OCI-LY7 (cell line): ENCODE results near the gene XYLT1. TPM values are rescaled to one million over a fixed set of nuclear protein-coding genes. Genes with fewer than 3 reads are reported as not detected.

Experiments used
- BruUV-seq: library from RNA; stranded (reverse); fragments of 400-500 nt; replicated peaks from 2 replicates; lab custom pipeline; 2021; lab: Mats Ljungman, UMichigan
- CTCF ChIA-PET: fragments of 300-600 bp; sonication (Branson Sonifier 250); formaldehyde crosslinking; loops from one replicate; lab custom pipeline; 2022; ENCODE audit warnings: antibody characterized with exemption; ENCODE audit not compliant: unreplicated experiment; lab: Charles Lee
- POLR2A ChIA-PET: fragments of 300-600 bp; sonication (Branson Sonifier 250); formaldehyde crosslinking; loops from one replicate; lab custom pipeline; 2022; ENCODE audit warnings: antibody characterized with exemption; lab: Charles Lee
- DNase-seq: peaks from one replicate; pipeline ENCODE4 v3.0.0-alpha.2; 2015; ENCODE audit warnings: low spot score
- H2AFZ ChIP-seq: fragments of 200-600 bp; sonication (generic), shearing (Covaris generic); 2 replicates; pipeline ENCODE4 v1.6.1; 2014; ENCODE audit warnings: mild to moderate bottlenecking, antibody characterized with exemption, low read length, moderate library complexity
- H3K27ac ChIP-seq: fragments of 200-600 bp; sonication (generic); 2 replicates; pipeline ENCODE4 v1.5.1; 2014; ENCODE audit warnings: mixed run types, low read depth, mild to moderate bottlenecking, moderate library complexity, low read length, inconsistent platforms; ENCODE audit not compliant: poor library complexity, severe bottlenecking
- H3K36me3 ChIP-seq: fragments of 200-600 bp; sonication (generic); 2 replicates; pipeline ENCODE4 v1.6.1; 2014; ENCODE audit warnings: mild to moderate bottlenecking, antibody characterized with exemption, low read length, moderate library complexity, mixed read lengths; ENCODE audit not compliant: insufficient read depth
- H3K4me1 ChIP-seq: fragments of 200-600 bp; sonication (generic); 2 replicates; pipeline ENCODE4 v1.5.1; 2014; ENCODE audit warnings: mild to moderate bottlenecking, low read length; ENCODE audit not compliant: insufficient read depth, poor library complexity, severe bottlenecking
- H3K4me2 ChIP-seq: fragments of 200-600 bp; sonication (generic); 2 replicates; pipeline ENCODE4 v1.6.1; 2014; ENCODE audit warnings: mild to moderate bottlenecking, low read length
- H3K4me3 ChIP-seq: fragments of 200-600 bp; sonication (generic); 2 replicates; pipeline ENCODE4 v1.5.1; 2014; ENCODE audit warnings: mild to moderate bottlenecking, low read depth, low read length; ENCODE audit not compliant: poor library complexity, severe bottlenecking
- H3K79me2 ChIP-seq: fragments of 200-600 bp; sonication (generic); 2 replicates; pipeline ENCODE4 v1.6.1; 2016; ENCODE audit warnings: low read depth, mild to moderate bottlenecking, low read length, moderate library complexity, mixed read lengths; ENCODE audit not compliant: insufficient read depth
- H3K9me2 ChIP-seq: fragments of 200-600 bp; sonication (generic); 2 replicates; pipeline ENCODE4 v1.6.1; 2016; ENCODE audit warnings: mild to moderate bottlenecking, low read length, mixed read lengths; ENCODE audit not compliant: insufficient read depth
- H3K9me3 ChIP-seq: fragments of 200-600 bp; sonication (generic); 2 replicates; pipeline ENCODE4 v1.6.1; 2014; ENCODE audit warnings: mild to moderate bottlenecking, mixed run types, low read length, mixed read lengths
- H4K20me1 ChIP-seq: fragments of 200-600 bp; sonication (generic); 2 replicates; pipeline ENCODE4 v1.6.1; 2014; ENCODE audit warnings: mild to moderate bottlenecking, antibody characterized with exemption, low read length, moderate library complexity, mixed read lengths; ENCODE audit not compliant: insufficient read depth
- EZH2phosphoT487 ChIP-seq: fragments of 200-600 bp; sonication (generic); IDR thresholded peaks from 2 replicates; pipeline ENCODE4 v1.6.1; 2018; ENCODE audit warnings: low read depth, borderline replicate concordance, mild to moderate bottlenecking, mixed run types, antibody characterized with exemption, low read length, moderate library complexity, mixed read lengths
- intact Hi-C: fragments of 100-400 bp; cut with micrococcal nuclease; formaldehyde crosslinking; loops from one replicate; pipeline ENCODE4 v1.10.0; 2022; ENCODE audit not compliant: unreplicated experiment
- total RNA-seq, 2 experiments: library from RNA; depleted of rRNA in 1 of 2; stranded (reverse); fragments of >200 nt in 1 of 2; shearing (Covaris generic) in 1 of 2; gene quantifications; 2 replicates each; pipeline ENCODE4 v1.2.3, GENCODE V29; 2014 to 2022
- TF ChIP-seq, protein P1 (sequence below): fragments of 200-600 bp; sonication (generic); conservative IDR thresholded peaks from 2 replicates; pipeline ENCODE4 v1.5.1; 2014; ENCODE audit warnings: mild to moderate bottlenecking, antibody characterized with exemption, low read length, moderate library complexity, mixed read lengths

XYLT1 gene
- total RNA-seq, 2 experiments from 2014 or later: 36.3 to 50.0 TPM

GRCh38 chr16:17358846-17359245, 111.9 kb downstream of the XYLT1 start:
- DNase-seq: no peak
- POLR2A ChIA-PET: interaction anchor here (2.8 kb wide), 1 partner anchor 12 kb away, joined by 13 read pairs; no protein-coding TSS in a partner anchor
- Histone ChIP-seq H3K9me2 (no peaks in the 10 kb centered on the region), H3K4me1 (peaks cover 29% of the 10 kb centered on the region), H3K79me2 (no peaks in the 10 kb centered on the region), H3K27ac (no peak overlapping the region), H4K20me1 (no peaks in the 10 kb centered on the region), H3K4me2 (no peak overlapping the region), H3K4me3 (no peak overlapping the region), H2AFZ (no peak overlapping the region), H3K9me3 (no peaks in the 10 kb centered on the region), H3K36me3 (peaks cover 23% of the 10 kb centered on the region)
- no peak for TF ChIP-seq EZH2phosphoT487
- TF ChIP-seq, protein P1, sequence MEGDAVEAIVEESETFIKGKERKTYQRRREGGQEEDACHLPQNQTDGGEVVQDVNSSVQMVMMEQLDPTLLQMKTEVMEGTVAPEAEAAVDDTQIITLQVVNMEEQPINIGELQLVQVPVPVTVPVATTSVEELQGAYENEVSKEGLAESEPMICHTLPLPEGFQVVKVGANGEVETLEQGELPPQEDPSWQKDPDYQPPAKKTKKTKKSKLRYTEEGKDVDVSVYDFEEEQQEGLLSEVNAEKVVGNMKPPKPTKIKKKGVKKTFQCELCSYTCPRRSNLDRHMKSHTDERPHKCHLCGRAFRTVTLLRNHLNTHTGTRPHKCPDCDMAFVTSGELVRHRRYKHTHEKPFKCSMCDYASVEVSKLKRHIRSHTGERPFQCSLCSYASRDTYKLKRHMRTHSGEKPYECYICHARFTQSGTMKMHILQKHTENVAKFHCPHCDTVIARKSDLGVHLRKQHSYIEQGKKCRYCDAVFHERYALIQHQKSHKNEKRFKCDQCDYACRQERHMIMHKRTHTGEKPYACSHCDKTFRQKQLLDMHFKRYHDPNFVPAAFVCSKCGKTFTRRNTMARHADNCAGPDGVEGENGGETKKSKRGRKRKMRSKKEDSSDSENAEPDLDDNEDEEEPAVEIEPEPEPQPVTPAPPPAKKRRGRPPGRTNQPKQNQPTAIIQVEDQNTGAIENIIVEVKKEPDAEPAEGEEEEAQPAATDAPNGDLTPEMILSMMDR: no peak
- CTCF ChIA-PET: no interaction called here
- intact Hi-C loops: no loop called here
- no TSS peak for BruUV-seq

DNA sequence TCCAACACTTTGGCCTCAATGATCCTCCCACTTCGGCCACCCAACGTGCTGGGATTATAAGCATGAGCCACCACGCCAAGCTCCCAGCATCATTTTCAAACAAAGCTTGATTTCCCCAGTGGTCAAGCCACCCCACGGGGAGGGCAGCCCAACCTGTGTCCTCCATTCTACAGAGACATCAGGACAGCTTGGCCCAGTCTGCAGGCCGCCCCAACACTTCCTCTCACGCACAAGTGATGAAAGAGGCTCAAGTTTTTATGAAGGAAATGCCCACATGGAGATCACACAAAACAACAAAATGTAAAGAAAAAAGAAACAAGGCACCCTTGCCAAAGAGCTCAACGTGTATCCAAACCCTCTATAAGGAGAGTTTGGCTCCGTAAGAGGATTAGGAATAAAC, 112.4 kb downstream of the XYLT1 start:
- CTCF ChIA-PET: no interaction called here
- H3K9me2 ChIP-seq: no peaks in the 10 kb centered on the region
- POLR2A ChIA-PET: interaction anchor here (0.6 to 2.8 kb wide), 2 partner anchors 12 to 122 kb away, joined by 4 to 13 read pairs; no protein-coding TSS in a partner anchor
- peaks cover 23% of the 10 kb centered on the region for H3K36me3 ChIP-seq
- H3K4me1 ChIP-seq: peaks cover 29% of the 10 kb centered on the region
- H3K4me3 ChIP-seq: no peak overlapping the region
- no peaks in the 10 kb centered on the region for H3K9me3 ChIP-seq
- DNase-seq: no peak
- no peak overlapping the region for H3K27ac ChIP-seq
- TF ChIP-seq, protein P1: no peak
- TF ChIP-seq EZH2phosphoT487: no peak
- no peaks in the 10 kb centered on the region for H3K79me2 ChIP-seq
- no peak overlapping the region for H3K4me2 ChIP-seq
- no peak overlapping the region for H2AFZ ChIP-seq
- intact Hi-C loops: no loop called here
- no TSS peak for BruUV-seq
- H4K20me1 ChIP-seq: no peaks in the 10 kb centered on the region

DNA sequence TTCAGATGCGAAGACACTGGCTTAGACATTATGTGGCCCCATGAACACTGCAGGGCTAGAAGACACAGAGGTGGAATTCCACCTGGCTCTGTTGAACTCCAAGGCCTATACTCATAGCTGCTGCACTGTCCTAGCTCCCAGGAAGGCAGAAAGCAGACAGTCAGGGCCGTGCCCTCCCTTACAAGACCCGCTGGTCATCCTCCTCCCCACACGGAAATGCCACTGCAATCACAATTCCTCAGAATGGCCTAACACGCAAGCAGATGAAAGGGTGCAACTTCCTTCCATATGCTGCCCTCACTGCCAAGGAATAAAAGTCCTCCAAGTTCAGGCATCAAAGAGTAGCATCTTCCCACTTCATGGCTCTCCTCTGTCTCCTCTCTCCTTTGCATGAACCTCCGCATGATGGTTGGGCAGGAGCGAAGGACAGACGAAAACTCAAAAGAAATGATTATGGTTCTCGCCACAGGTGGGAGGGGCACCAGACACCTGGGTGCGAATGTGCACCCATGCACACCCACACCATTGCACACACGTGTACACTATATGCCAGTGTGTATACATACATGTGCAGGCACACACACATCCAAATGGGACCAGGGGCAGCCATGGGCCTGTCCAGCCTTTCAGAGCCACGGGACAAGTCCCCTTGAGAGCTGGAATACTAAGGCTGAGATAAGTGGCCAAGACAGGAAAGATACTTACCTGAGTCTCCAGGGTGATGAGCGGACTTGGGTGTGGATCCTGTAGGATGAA, 113.3 kb downstream of the XYLT1 start:
- H3K9me3 ChIP-seq: no peaks in the 10 kb centered on the region
- intact Hi-C loops: no loop called here
- no peak overlapping the region for H3K4me2 ChIP-seq
- DNase-seq: no peak
- H3K36me3 ChIP-seq: peaks cover 23% of the 10 kb centered on the region; the same call in 1 of the 2 replicates
- H2AFZ ChIP-seq: no peak overlapping the region
- H3K9me2 ChIP-seq: no peaks in the 10 kb centered on the region
- TF ChIP-seq, protein P1: no peak
- TF ChIP-seq EZH2phosphoT487: no peak
- no TSS peak for BruUV-seq
- peaks cover 29% of the 10 kb centered on the region for H3K4me1 ChIP-seq
- H4K20me1 ChIP-seq: no peaks in the 10 kb centered on the region
- H3K4me3 ChIP-seq: no peak overlapping the region
- no peak overlapping the region for H3K27ac ChIP-seq
- POLR2A ChIA-PET: interaction anchor here (2.8 kb wide), 1 partner anchor 13 kb away, joined by 13 read pairs; no protein-coding TSS in a partner anchor
- CTCF ChIA-PET: no interaction called here
- H3K79me2 ChIP-seq: no peaks in the 10 kb centered on the region
